ENCODE data around the gene RYR2. TPM values are rescaled to one million over a fixed set of nuclear protein-coding genes. Genes with fewer than 3 reads are reported as not detected.

The RYR2 gene
- total and polyA plus RNA-seq, 2 of the 8 experiments (the other 6 are each of a cell fraction or from before 2014, with no cell fraction given), result 1.3 to 4.4 TPM

DNA sequence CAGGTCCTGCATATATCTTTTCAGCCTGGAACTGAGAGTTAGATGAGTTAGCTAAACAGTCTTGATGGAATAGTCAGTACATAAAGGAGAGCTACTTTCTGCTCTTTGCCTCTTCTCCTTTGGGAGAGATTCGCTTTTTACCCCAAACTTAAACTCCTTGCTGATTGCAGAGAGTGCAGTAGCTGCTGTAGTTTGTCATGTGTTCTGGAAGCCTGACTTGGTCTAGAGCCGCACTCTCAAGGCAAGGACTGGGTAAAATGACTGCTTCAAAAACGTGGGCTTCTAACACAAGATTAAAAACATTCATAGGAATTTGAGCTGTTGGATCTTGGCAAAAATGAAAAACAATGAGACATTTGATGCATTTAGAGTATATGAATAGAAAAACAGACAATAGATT, 351.6 kb downstream of the RYR2 start:
- no peak overlapping the region for H3K18ac ChIP-seq (ENCODE audit: extremely low read depth, low read length)
- no peaks in the 10 kb centered on the region; the same call in 1 of the 2 replicates for H3K23me2 ChIP-seq (ENCODE audit: low read depth, low read length)
- no peak overlapping the region for H2BK15ac ChIP-seq (ENCODE audit: low read length)
- no peaks in the 10 kb centered on the region for H3K79me1 ChIP-seq (ENCODE audit: low read depth, low read length)
- H3K4me2 ChIP-seq (ENCODE audit: insufficient read depth in 1 of 2, low read depth in 2 of 2, low read length in 2 of 2), result no peak overlapping the region
- TF ChIP-seq SAP30 (IDR thresholded peaks at IDR 0.05; ENCODE audit: insufficient read depth, insufficient replicate concordance, low read length), result no peak
- no peak for TF ChIP-seq RAD21 (IDR thresholded peaks at IDR 0.05 in 1 of 2, conservative IDR thresholded peaks at IDR 0.05 in 1 of 2; ENCODE audit: low read depth in 2 of 2, low read length in 2 of 2)
- no peak for TF ChIP-seq TAF7 (optimal IDR thresholded peaks at IDR 0.05; ENCODE audit: borderline replicate concordance, low read depth, low read length)
- no peak for TF ChIP-seq YY1 (IDR thresholded peaks at IDR 0.05; ENCODE audit: low read depth, low read length)
- no peak for TF ChIP-seq TEAD4 (IDR thresholded peaks at IDR 0.05; ENCODE audit: low read depth, low read length)
- TF ChIP-seq EGR1 (IDR thresholded peaks at IDR 0.05; ENCODE audit: borderline replicate concordance, low read depth, low read length), result no peak
- no peak overlapping the region for H3K14ac ChIP-seq (ENCODE audit: insufficient read length)
- FAIRE-seq (no peak), DNase-seq (ENCODE audit: low read depth in 1 of 2, low spot score in 2 of 2) (no peak)
- H3K27me3 ChIP-seq (replicated peaks in 1 of 4; ENCODE audit: control insufficient read depth in 3 of 4, extremely low read depth in 1 of 4, insufficient read depth in 3 of 4, low read length in 3 of 4), result no peaks in the 10 kb centered on the region
- peaks cover 0 to 6% (median 3%) of the 10 kb centered on the region in 4 experiments; a peak in 3 of 7 replicates for H3K4me1 ChIP-seq (replicated peaks in 1 of 4; ENCODE audit: control insufficient read depth in 3 of 4, insufficient read depth in 4 of 4, low read length in 3 of 4)
- no peak overlapping the region for H2BK5ac ChIP-seq (ENCODE audit: low read depth, low read length)
- no peak overlapping the region for H2BK120ac ChIP-seq (replicated peaks; ENCODE audit: low read depth, low read length)
- no peaks in the 10 kb centered on the region for H4K20me1 ChIP-seq (replicated peaks in 1 of 2; ENCODE audit: control insufficient read depth in 1 of 2, insufficient read depth in 2 of 2, low read length in 2 of 2)
- H2BK12ac ChIP-seq (ENCODE audit: low read depth, low read length), result no peak overlapping the region
- H3K9me3 ChIP-seq (ENCODE audit: insufficient read depth in 2 of 2, low read depth in 1 of 2, low read length in 1 of 2), result no peaks in the 10 kb centered on the region
- ChIA-PET POLR2A (ENCODE audit: partially characterized antibody) (no interaction called here), CTCF (ENCODE audit: partially characterized antibody) (interaction anchor here (0.8 to 1.3 kb wide), 4 partner anchors 193 to 553 kb away, joined by 3 to 4 read pairs (median 4); partner anchors contain the start of gene RYR2)
- H3K79me2 ChIP-seq (ENCODE audit: control insufficient read depth in 1 of 2, insufficient read depth in 2 of 2, low read length in 2 of 2), result no peaks in the 10 kb centered on the region
- H3K4ac ChIP-seq (replicated peaks; ENCODE audit: insufficient read length, low read depth, low read length), result no peak overlapping the region
- no peak overlapping the region for H4K91ac ChIP-seq (replicated peaks; ENCODE audit: insufficient read length, low read length)
- H4K5ac ChIP-seq (ENCODE audit: insufficient read length, low read depth, low read length), result no peak overlapping the region
- H3K56ac ChIP-seq (replicated peaks; ENCODE audit: insufficient read length, low read depth, low read length), result no peak overlapping the region
- H3K23ac ChIP-seq (ENCODE audit: insufficient read length), result no peak overlapping the region
- H2AFZ ChIP-seq (ENCODE audit: low read length), result no peak overlapping the region
- no peak overlapping the region for H2AK5ac ChIP-seq (ENCODE audit: low read depth, low read length)
- no peak overlapping the region for H3K27ac ChIP-seq (ENCODE audit: low read depth, low read length)
- WGBS, 2 experiments (ENCODE audit: extremely low coverage in 1 of 2, insufficient coverage in 1 of 2, insufficient read length in 1 of 2, insufficient replicate concordance in 2 of 2, low coverage in 1 of 2, low lambda C conversion rate in 2 of 2, missing lambda C conversion rate in 1 of 2), result 74% methylated on average over 3 of the region's 3 CpGs; no CpG with 5 or more reads in 1 of the 2 experiments
- H4K8ac ChIP-seq (ENCODE audit: extremely low read depth, insufficient read depth, low read length), result no peak overlapping the region
- H2BK20ac ChIP-seq (ENCODE audit: low read length), result no peak overlapping the region
- no peaks in the 10 kb centered on the region for H3K36me3 ChIP-seq (ENCODE audit: control insufficient read depth in 2 of 4, insufficient read depth in 4 of 4, low read length in 3 of 4)
- H3K4me3 ChIP-seq (ENCODE audit: extremely low read depth in 1 of 4, insufficient read depth in 2 of 4, low read depth in 3 of 4, low read length in 4 of 4), result no peak overlapping the region
- peak overlapping the region in 1 of 4 experiments; percentile 21; a peak in 1 of 7 replicates for H3K9ac ChIP-seq (replicated peaks in 1 of 4; ENCODE audit: extremely low read depth in 1 of 4, low read depth in 3 of 4, low read length in 3 of 4)
